ENCODE data around the gene ANAPC5.
A peak's percentile ranks its signal among the peaks of the same experiment; 100 is the strongest.
"Not testable (repeated sequence)": the region's sequence is repeated elsewhere in the genome, so short reads cannot be mapped to it uniquely, and the experiment has no call there.

The ANAPC5 gene

DNA sequence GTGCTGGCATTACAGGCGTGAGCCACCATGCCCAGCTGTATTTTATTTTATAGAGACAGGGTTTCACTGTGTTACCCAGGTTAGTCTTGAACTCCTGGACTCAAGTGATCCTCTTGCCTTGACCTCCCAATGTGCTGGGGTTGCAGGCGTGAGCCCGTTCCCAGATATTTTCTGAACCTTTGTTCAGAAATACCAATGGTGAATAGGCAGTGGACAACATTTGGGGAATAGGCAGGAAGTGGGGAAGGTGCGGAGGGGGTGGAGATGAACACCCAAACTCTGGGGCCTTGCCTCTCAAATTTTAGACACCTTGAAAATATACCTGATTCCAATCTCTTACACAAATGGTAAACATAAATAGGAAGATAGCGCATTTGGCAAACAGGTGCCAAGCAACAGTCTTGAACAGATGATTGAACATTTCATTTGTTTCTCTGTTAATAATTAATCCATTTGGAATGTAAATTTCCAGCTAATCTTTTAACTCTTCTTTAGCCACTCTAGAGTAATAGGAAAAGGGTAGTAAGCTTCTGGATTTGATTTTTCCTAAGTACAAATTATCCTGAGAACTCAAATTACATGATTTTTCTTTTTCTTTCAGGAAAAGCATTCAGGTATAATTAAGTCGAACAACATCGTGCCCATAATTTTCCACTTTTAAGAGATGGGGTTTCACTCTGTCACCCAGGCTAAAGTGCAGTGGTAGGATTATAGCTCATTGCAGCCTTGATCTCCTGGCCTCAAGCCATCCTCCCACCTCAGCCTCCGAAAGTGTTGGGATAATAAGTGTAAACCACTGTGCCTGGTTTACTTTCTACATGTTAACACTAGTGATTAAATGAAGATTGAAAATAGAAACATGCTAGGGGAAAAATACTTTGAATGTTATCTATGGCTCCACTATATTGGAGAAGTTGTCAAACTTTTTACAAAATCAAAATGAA is 24.8 kb upstream of the ANAPC5 start:
- Mint-ChIP-seq H3K27me3 (no peaks in the 10 kb centered on the region), H3K27ac (no peak overlapping the region), H3K9me3 (peaks cover 0 to 7% of the 10 kb centered on the region in 2 donors), H3K4me1 (no peaks in the 10 kb centered on the region), H3K4me3 (no peak overlapping the region)
- DNase-seq (no peak), ATAC-seq (no peak)

DNA sequence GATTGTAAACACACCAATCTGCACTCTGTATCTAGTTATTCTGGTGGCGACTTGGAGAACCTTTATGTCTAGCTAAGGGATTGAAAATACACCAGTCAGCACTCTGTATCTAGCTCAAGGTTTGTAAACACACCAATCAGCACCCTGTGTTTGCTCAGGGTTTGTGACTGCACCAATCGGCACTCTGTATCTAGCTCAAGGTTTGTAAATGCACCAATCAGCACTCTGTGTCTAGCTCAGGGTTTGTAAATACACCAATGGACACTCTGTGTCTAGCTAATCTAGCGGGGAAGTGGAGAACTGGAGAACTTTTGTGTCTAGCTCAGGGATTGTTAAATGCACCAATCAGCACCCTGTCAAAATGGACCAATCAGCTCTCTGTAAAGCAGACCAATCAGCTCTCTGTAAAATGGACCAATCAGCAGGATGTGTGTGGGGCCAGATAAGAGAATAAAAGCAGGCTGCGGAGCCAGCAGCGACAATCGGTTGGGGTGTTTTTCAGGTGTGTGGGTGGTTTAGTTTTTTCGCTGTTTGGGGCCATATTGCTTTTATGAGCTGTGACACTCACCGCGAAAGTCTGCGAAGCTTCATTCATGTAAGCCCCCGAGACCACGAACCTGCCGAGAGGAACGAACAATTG is 22.9 kb upstream of the ANAPC5 start:
- not testable (repeated sequence) for DNase-seq, H3K4me3 Mint-ChIP-seq, ATAC-seq, H3K4me1 Mint-ChIP-seq, H3K27me3 Mint-ChIP-seq, H3K9me3 Mint-ChIP-seq, H3K27ac Mint-ChIP-seq

- DNase-seq = not testable (repeated sequence)
Measured at GRCh38 chr12:121374336-121374735, 22.1 kb upstream of the ANAPC5 start.

DNA sequence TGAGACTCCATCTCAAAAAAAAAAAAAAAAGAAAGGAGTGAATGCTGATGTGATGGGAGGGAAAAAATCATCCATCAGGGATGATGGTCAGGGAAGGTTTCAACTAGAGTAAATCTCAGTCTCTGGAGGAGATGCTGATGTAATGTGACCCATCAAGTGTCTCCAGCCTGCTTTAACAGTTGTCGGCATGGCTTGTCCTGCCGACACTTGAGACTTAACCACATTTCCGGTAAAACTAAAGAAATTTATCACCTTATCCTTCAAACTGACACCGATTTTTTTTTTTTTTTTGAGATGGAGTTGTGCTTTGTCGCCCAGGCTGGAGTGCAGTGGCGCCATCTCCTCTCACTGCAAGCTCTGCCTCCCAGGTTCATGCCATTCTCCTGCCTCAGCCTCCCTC is 21.5 kb upstream of the ANAPC5 start:
- Mint-ChIP-seq H3K4me1 (no peaks in the 10 kb centered on the region), H3K9me3 (peaks cover 0 to 7% of the 10 kb centered on the region in 2 donors), H3K27ac (peak overlapping the region in 1 of 2 donors; percentile 42), H3K4me3 (no peak overlapping the region), H3K27me3 (no peaks in the 10 kb centered on the region)
- no peak for ATAC-seq
- DNase-seq = no peak

More at GRCh38 chr12:121374336-121374735, 22.1 kb upstream of the ANAPC5 start:
- H3K4me1 Mint-ChIP-seq, H3K9me3 Mint-ChIP-seq, H3K4me3 Mint-ChIP-seq, ATAC-seq, H3K27me3 Mint-ChIP-seq, H3K27ac Mint-ChIP-seq: not testable (repeated sequence)

DNA sequence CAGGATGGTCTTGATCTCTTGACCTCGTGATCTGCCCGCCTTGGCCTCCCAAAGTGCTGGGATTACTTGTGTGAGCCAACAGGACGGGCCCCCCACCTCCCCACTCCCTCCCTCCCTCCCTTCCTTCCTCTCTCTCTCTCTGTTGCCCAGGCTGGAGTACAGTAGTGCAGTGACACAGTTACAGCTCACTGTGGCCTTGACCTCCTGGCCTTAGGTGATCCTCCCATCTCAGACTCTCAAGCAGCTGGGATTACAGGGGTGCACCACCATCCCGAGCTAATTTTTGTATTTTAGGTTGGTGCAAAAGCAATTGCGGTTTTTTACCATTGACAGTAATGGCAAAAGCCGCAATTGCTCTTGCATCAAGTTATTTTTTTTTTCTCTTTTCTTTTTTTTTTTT is 19.2 kb upstream of the ANAPC5 start:
- Mint-ChIP-seq H3K4me1 (no peaks in the 10 kb centered on the region), H3K27ac (peak overlapping the region in 1 of 2 donors; percentile 79), H3K27me3 (no peaks in the 10 kb centered on the region), H3K4me3 (no peak overlapping the region), H3K9me3 (peaks cover 0 to 7% of the 10 kb centered on the region in 2 donors)
- ATAC-seq (no peak), DNase-seq (no peak)

GRCh38 chr12:121366063-121366459 is 13.8 kb upstream of the ANAPC5 start:
- Mint-ChIP-seq H3K27me3 (peaks cover 29% of the 10 kb centered on the region), H3K27ac (no peak overlapping the region), H3K4me1 (no peaks in the 10 kb centered on the region), H3K4me3 (no peak overlapping the region), H3K9me3 (no peaks in the 10 kb centered on the region)
- no peak for DNase-seq
- ATAC-seq = no peak

GRCh38 chr12:121365416-121366062 is 13.3 kb upstream of the ANAPC5 start:
- DNase-seq (no peak), ATAC-seq (no peak)
- Mint-ChIP-seq H3K4me1 (no peaks in the 10 kb centered on the region), H3K27me3 (peaks cover 29% of the 10 kb centered on the region), H3K4me3 (no peak overlapping the region), H3K27ac (no peak overlapping the region), H3K9me3 (no peaks in the 10 kb centered on the region)

GRCh38 chr12:121364683-121365121 is 12.5 kb upstream of the ANAPC5 start:
- DNase-seq = no peak
- no peaks in the 10 kb centered on the region for H3K9me3 Mint-ChIP-seq
- H3K4me1 Mint-ChIP-seq = no peaks in the 10 kb centered on the region
- ATAC-seq = no peak
- no peak overlapping the region for H3K4me3 Mint-ChIP-seq
- no peak overlapping the region for H3K27ac Mint-ChIP-seq
- peaks cover 29% of the 10 kb centered on the region for H3K27me3 Mint-ChIP-seq

GRCh38 chr12:121358073-121358472 is 5.9 kb upstream of the ANAPC5 start:
- Mint-ChIP-seq H3K27me3 (no peaks in the 10 kb centered on the region), H3K9me3 (no peaks in the 10 kb centered on the region), H3K4me1 (peaks cover 9% of the 10 kb centered on the region), H3K4me3 (no peak overlapping the region), H3K27ac (no peak overlapping the region)
- ATAC-seq (no peak), DNase-seq (no peak)

DNA sequence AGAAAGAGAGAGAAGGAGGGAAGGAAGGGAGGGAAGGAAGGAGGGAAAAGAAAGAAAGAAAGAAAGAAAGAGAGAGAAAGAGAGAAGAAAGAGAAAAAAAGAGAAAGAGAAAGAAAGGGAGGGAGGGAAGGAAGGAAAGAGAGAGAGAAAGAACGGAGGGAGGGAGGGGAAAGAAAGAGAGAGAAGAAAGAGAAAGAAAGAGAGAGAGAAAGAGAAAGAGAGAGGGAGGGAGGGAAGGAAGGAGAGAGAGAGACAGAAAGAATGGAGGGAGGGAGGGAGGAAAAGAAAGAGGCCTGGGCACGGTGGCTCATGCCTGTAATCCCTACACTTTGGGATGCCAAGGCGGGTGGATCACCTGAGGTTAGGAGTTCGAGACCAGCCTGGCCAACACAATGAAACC is 5.1 kb upstream of the ANAPC5 start:
- ATAC-seq (no peak), DNase-seq (no peak)
- Mint-ChIP-seq H3K9me3 (no peaks in the 10 kb centered on the region), H3K4me1 (peaks cover 15% of the 10 kb centered on the region), H3K27ac (no peak overlapping the region), H3K4me3 (no peak overlapping the region), H3K27me3 (no peaks in the 10 kb centered on the region)

GRCh38 chr12:121356657-121357056 is 4.4 kb upstream of the ANAPC5 start:
- no peak overlapping the region for H3K27ac Mint-ChIP-seq
- peaks cover 17% of the 10 kb centered on the region for H3K4me1 Mint-ChIP-seq
- no peak for ATAC-seq
- H3K4me3 Mint-ChIP-seq = no peak overlapping the region
- DNase-seq = no peak
- no peaks in the 10 kb centered on the region for H3K9me3 Mint-ChIP-seq
- no peaks in the 10 kb centered on the region for H3K27me3 Mint-ChIP-seq

DNA sequence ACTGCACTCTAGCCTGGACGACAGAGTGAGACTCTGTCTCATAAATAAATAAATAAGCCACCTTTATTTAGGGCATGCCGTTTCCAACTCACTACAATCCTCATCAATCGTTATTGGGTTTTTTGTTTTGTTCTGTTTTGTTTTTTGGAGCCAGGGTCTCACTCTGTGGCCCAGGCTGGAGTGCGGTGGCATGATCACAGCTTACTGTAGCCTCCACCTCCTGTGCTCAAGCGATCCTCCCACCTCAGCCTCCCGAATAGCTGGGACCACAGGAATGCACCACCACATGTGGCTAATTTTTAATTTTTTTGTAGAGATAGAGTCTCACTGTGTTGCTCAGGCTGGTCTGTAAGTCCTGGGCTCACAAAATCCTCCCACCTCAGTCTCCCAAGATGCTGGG is 3.6 kb upstream of the ANAPC5 start:
- Mint-ChIP-seq H3K4me3 (no peak overlapping the region), H3K9me3 (no peaks in the 10 kb centered on the region), H3K4me1 (peaks cover 21% of the 10 kb centered on the region), H3K27me3 (no peaks in the 10 kb centered on the region), H3K27ac (no peak overlapping the region)
- ATAC-seq = no peak
- no peak for DNase-seq

DNA sequence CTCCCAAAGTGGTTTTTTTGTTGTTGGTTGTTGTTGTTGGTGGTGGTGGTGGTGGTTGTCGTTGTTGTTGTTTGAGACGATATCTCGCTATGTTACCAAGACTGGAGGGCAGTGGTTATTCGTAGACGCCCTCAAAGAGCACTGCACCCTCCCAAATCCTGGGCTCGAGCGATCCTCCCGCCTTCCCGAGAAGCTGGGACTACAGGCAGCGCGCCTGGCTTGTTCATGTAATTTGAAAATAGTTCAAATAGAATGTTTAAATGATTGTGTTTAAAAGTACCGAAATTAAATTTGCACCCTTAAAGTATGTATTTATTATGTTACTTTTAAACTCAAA is 439 bp upstream of the ANAPC5 start:
- DNase-seq (no peak), ATAC-seq (peak; percentile 52)
- peaks cover 30% of the 10 kb centered on the region for H3K4me1 Mint-ChIP-seq
- H3K27ac Mint-ChIP-seq = peak overlapping the region; percentile 98 to 99
- H3K4me3 Mint-ChIP-seq = peak overlapping the region; percentile 92
- no peaks in the 10 kb centered on the region for H3K9me3 Mint-ChIP-seq
- no peaks in the 10 kb centered on the region for H3K27me3 Mint-ChIP-seq

DNA sequence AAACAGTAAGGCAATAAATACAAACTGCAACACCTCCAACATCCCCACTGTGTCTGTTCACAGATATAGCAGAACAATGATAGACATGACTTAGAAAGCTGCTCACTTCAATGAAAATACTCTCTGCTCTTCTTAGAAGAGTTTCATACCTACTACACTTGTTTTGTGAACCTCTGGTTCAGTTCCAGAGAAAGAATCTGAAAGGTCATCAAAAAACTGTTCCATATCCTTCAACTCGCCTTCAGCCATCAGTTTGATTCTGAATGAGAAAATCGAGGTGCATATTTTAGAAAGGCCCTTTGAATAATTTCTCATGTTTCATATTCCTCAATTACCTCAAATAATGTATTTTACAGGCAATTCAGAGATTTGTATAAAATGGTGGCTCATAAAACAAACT is 5.5 kb downstream of the ANAPC5 start:
- no peak overlapping the region for H3K27ac Mint-ChIP-seq
- H3K4me1 Mint-ChIP-seq = peaks cover 23% of the 10 kb centered on the region
- H3K4me3 Mint-ChIP-seq = no peak overlapping the region

DNA sequence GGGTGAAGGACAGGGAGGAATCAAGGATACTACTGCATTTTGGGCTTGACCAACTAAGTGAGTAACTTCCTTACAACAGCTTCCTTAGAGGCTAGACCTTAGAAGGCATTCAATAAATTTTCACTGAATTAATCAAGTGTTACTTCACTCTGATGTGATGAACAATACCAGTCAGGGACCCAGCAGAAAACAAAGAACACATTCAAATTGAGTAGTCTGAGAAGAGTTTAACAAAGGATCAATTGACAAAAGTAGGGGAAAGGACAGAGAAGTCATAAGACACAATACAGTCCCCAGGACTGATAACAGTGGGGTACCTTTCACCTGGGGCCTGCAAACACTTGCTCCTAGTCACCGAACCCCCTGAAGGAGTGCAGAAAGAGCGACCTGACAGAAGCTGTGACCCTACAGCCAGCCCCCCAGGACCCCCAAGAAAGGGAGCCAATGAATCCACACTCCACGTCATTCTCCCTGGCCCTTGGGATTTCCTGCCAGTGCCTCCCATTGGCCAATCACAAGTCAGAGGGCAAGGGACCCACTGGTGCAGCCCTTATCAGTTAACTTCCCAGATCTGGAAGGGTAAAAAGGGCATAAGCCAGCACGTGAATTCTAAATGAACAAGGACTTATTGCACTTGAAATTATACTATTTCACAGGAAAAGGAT is 6.9 kb downstream of the ANAPC5 start:
- Mint-ChIP-seq H3K27me3 (no peaks in the 10 kb centered on the region), H3K4me1 (peaks cover 14% of the 10 kb centered on the region), H3K4me3 (no peak overlapping the region), H3K27ac (no peak overlapping the region), H3K9me3 (no peaks in the 10 kb centered on the region)
- ATAC-seq (no peak), DNase-seq (no peak)

More for the DNA sequence above, 5.5 kb downstream of the ANAPC5 start:
- DNase-seq (no peak), ATAC-seq (no peak)
- H3K27me3 Mint-ChIP-seq = no peaks in the 10 kb centered on the region
- H3K9me3 Mint-ChIP-seq = no peaks in the 10 kb centered on the region

Measured in stimulated activated naive CD8-positive, alpha-beta T cell treated with anti-CD3 and anti-CD28 coated beads, Interleukin-15, amount 100 ng/mL, for 72 hours (primary cell).